ENCODE data around the gene MXRA8. TPM values are rescaled to one million over a fixed set of nuclear protein-coding genes. Genes with fewer than 3 reads are reported as not detected.

The MXRA8 gene
- total and polyA plus RNA-seq, 2 donors (not counting 3 experiments of a cell fraction or from before 2014, with no cell fraction given): 0.82 to 1.9 TPM

- Histone ChIP-seq H3K9ac (replicated peaks; ENCODE audit: extremely low read depth, insufficient read depth, low read length) (no peak overlapping the region), H3K4me1 (ENCODE audit: control insufficient read depth, extremely low read depth, insufficient read depth, low read length) (no peaks in the 10 kb centered on the region), H3K4me2 (ENCODE audit: insufficient read depth, low read length) (no peak overlapping the region), H3K4me3 (replicated peaks in 1 of 3; ENCODE audit: insufficient read depth in 1 of 3, low read depth in 1 of 3, low read length in 3 of 3) (no peak overlapping the region), H3K9me3 (replicated peaks; ENCODE audit: control insufficient read depth, insufficient read depth, low read length) (no peaks in the 10 kb centered on the region), H3K27ac (ENCODE audit: insufficient read depth, low read depth, low read length) (no peak overlapping the region), H3K9me1 (replicated peaks; ENCODE audit: control insufficient read depth, extremely low read depth, insufficient read depth, low read length) (no peaks in the 10 kb centered on the region), H4K20me1 (replicated peaks; ENCODE audit: control insufficient read depth, extremely low read depth, insufficient read depth, low read length) (no peaks in the 10 kb centered on the region), H3K36me3 (ENCODE audit: control insufficient read depth in 2 of 2, extremely low read depth in 1 of 2, insufficient read depth in 2 of 2, low read length in 2 of 2) (peaks cover 0 to 17% of the 10 kb centered on the region in 2 experiments), H3K27me3 (ENCODE audit: control insufficient read depth in 2 of 2, insufficient read depth in 2 of 2, low read length in 2 of 2) (no peaks in the 10 kb centered on the region), H2AFZ (ENCODE audit: low read depth, low read length) (no peak overlapping the region), H3K79me2 (ENCODE audit: control insufficient read depth, insufficient read depth, low read length) (peaks cover 10% of the 10 kb centered on the region)
- FAIRE-seq (no peak), DNase-seq (ENCODE audit: low read depth, low spot score) (no peak)
- CTCF ChIA-PET: no interaction called here
- TF ChIP-seq POLR2A (IDR thresholded peaks at IDR 0.05; ENCODE audit: low read depth, low read length) (no peak), MAX (IDR thresholded peaks at IDR 0.05; ENCODE audit: insufficient read depth, insufficient read length) (no peak), EZH2 (IDR thresholded peaks at IDR 0.05; ENCODE audit: borderline replicate concordance, low read depth, low read length, severe bottlenecking) (no peak), POLR2AphosphoS5 (IDR thresholded peaks at IDR 0.05; ENCODE audit: insufficient read depth, low read depth, low read length) (no peak), FOS (IDR thresholded peaks at IDR 0.05; ENCODE audit: borderline replicate concordance, insufficient read depth, low read length) (no peak), JUN (IDR thresholded peaks at IDR 0.05; ENCODE audit: borderline replicate concordance, insufficient read depth, insufficient read length, low read depth) (no peak), CTCF (IDR thresholded peaks at IDR 0.05; ENCODE audit: extremely low read depth in 1 of 2, insufficient read depth in 1 of 2, low read depth in 1 of 2, low read length in 2 of 2) (no peak), GATA2 (IDR thresholded peaks at IDR 0.05; ENCODE audit: insufficient read depth, insufficient read length, low read depth, low read length) (no peak), MYC (IDR thresholded peaks at IDR 0.05; ENCODE audit: low read depth, low read length) (no peak)
- dilution Hi-C loops (cut with MboI; ENCODE audit: extremely low pct_ligation_motif_present, low sequenced_read_pairs): no loop called here
- no TSS peak for BruUV-seq (replicated peaks)
- POLR2A ChIA-PET: no interaction called here
- intact Hi-C loops (cut with micrococcal nuclease): no loop called here
These were observed 17.4 kb downstream of the MXRA8 start for GRCh38 chr1:1340791-1341548.

All from endothelial cell of umbilical vein (primary cell).